Measurements from ENCODE around the gene ACOT13. TPM values are rescaled to one million over a fixed set of nuclear protein-coding genes. Genes with fewer than 3 reads are reported as not detected.

Gene ACOT13
- total RNA-seq, result 7.8 TPM

GRCh38 chr6:24666641-24667377 lies at the start of gene ACOT13, which contains the start of gene TDP2:
TSS of gene ACOT13 (plus strand) at chr6:24667077. CDS start at chr6:24667264, 187 bp downstream.
TSS of gene TDP2 (minus strand) at chr6:24666899. CDS start at chr6:24666862, 37 bp downstream.

GRCh38 chr6:24719125-24719971 lies 52.5 kb downstream of the ACOT13 start, which contains the start of gene C6orf62:
TSS of gene C6orf62 (minus strand) at chr6:24719154. CDS start at chr6:24718668, 486 bp downstream.

Other genes starting within 250 kb of the ACOT13 start
- 21.2 TPM for gene GPLD1, start 177.5 kb upstream of the ACOT13 start, total RNA-seq
- 43.6 TPM for gene ALDH5A1, start 172.1 kb upstream of the ACOT13 start, total RNA-seq
- gene KIAA0319, start 20.9 kb upstream of the ACOT13 start, total RNA-seq, result 33.9 TPM
- gene TDP2, start 178 bp upstream of the ACOT13 start, total RNA-seq, result 33.4 TPM
- 122 TPM for gene C6orf62, start 52.1 kb downstream of the ACOT13 start, total RNA-seq
- 14.8 TPM for gene GMNN, start 107.9 kb downstream of the ACOT13 start, total RNA-seq
- gene ARMH2, start 131.8 kb downstream of the ACOT13 start, total RNA-seq, result not detected

Measured in diencephalon (tissue), 1 donor.